ENCODE results near the gene CDIP1. TPM values are rescaled to one million over a fixed set of nuclear protein-coding genes. Genes with fewer than 3 reads are reported as not detected.
A peak's percentile ranks its signal among the peaks of the same experiment; 100 is the strongest.

CDIP1 gene
- total RNA-seq, 1 donor from 2014 or later = 64.7 TPM

- Histone ChIP-seq H3K27me3 (ENCODE audit: insufficient read depth, low read length) (no peaks in the 10 kb centered on the region), H3K9ac (ENCODE audit: low read length) (no peak overlapping the region), H3K27ac (ENCODE audit: low read depth, low read length) (peak overlapping the region; percentile 73), H4K20me1 (ENCODE audit: insufficient read depth, low read length) (peaks cover 34% of the 10 kb centered on the region), H3K9me3 (ENCODE audit: insufficient read depth, low read depth, low read length) (no peaks in the 10 kb centered on the region), H3K79me2 (ENCODE audit: insufficient read depth, low read length) (peaks cover 54% of the 10 kb centered on the region), H3K36me3 (ENCODE audit: insufficient read depth, low read length) (peaks cover 9% of the 10 kb centered on the region), H2AFZ (ENCODE audit: low read depth, low read length) (no peak overlapping the region), H3K4me2 (ENCODE audit: low read length) (no peak overlapping the region), H3K4me3 (ENCODE audit: insufficient read depth, low read depth, low read length) (no peak overlapping the region), H3K4me1 (ENCODE audit: insufficient read depth, low read length) (peaks cover 39% of the 10 kb centered on the region)
- Mint-ChIP-seq H3K4me1 (ENCODE audit: low read depth, unreplicated experiment) (peaks cover 45% of the 10 kb centered on the region), H3K36me3 (ENCODE audit: low read depth, unreplicated experiment) (peaks cover 9% of the 10 kb centered on the region), H3K27ac (ENCODE audit: unreplicated experiment) (peak overlapping the region; percentile 85), H3K4me3 (ENCODE audit: unreplicated experiment) (no peak overlapping the region), H3K27me3 (ENCODE audit: low read depth, unreplicated experiment) (no peaks in the 10 kb centered on the region), H3K9me3 (ENCODE audit: unreplicated experiment) (no peaks in the 10 kb centered on the region)
- DNase-seq (ENCODE audit: low read depth) (peak; percentile 54), FAIRE-seq (no peak)
- TF ChIP-seq EZH2 (IDR thresholded peaks at IDR 0.05; ENCODE audit: insufficient read depth, low read length) = no peak
- TF ChIP-seq, protein P1, sequence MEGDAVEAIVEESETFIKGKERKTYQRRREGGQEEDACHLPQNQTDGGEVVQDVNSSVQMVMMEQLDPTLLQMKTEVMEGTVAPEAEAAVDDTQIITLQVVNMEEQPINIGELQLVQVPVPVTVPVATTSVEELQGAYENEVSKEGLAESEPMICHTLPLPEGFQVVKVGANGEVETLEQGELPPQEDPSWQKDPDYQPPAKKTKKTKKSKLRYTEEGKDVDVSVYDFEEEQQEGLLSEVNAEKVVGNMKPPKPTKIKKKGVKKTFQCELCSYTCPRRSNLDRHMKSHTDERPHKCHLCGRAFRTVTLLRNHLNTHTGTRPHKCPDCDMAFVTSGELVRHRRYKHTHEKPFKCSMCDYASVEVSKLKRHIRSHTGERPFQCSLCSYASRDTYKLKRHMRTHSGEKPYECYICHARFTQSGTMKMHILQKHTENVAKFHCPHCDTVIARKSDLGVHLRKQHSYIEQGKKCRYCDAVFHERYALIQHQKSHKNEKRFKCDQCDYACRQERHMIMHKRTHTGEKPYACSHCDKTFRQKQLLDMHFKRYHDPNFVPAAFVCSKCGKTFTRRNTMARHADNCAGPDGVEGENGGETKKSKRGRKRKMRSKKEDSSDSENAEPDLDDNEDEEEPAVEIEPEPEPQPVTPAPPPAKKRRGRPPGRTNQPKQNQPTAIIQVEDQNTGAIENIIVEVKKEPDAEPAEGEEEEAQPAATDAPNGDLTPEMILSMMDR (IDR thresholded peaks at IDR 0.05; ENCODE audit: insufficient read depth, low read depth, low read length) = no peak
Measured at GRCh38 chr16:4496305-4496704, 42.3 kb downstream of the CDIP1 start.

DNA sequence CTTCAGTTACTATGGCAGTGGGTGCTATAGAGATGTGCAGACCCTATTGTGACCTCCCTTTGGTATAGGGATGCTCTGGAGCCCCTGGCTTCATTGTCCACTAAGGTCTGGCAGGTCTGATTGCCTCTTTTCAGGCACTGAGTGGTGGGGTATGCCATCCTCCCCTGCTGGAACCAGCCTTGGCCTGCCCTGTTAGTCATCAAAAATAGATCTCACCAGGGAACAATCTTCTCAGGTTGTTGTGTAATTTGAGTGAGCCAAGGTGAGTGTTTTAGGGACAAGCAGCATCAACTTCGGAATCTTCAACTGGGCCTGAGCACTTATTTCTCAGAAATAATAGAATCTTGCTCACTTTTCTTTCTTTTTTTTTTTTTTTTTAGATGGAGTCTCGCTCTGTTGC is 42.8 kb downstream of the CDIP1 start:
- Histone ChIP-seq H3K4me1 (ENCODE audit: insufficient read depth, low read length) (peaks cover 33% of the 10 kb centered on the region), H3K4me3 (ENCODE audit: insufficient read depth, low read depth, low read length) (no peak overlapping the region), H3K36me3 (ENCODE audit: insufficient read depth, low read length) (peaks cover 9% of the 10 kb centered on the region), H3K4me2 (ENCODE audit: low read length) (peak overlapping the region; percentile 52), H2AFZ (ENCODE audit: low read depth, low read length) (no peak overlapping the region), H3K27ac (ENCODE audit: low read depth, low read length) (peak overlapping the region; percentile 73), H3K27me3 (ENCODE audit: insufficient read depth, low read length) (no peaks in the 10 kb centered on the region), H4K20me1 (ENCODE audit: insufficient read depth, low read length) (peaks cover 35% of the 10 kb centered on the region), H3K9ac (ENCODE audit: low read length) (peak overlapping the region; percentile 12), H3K79me2 (ENCODE audit: insufficient read depth, low read length) (peaks cover 56% of the 10 kb centered on the region), H3K9me3 (ENCODE audit: insufficient read depth, low read depth, low read length) (no peaks in the 10 kb centered on the region)
- DNase-seq (ENCODE audit: low read depth) (no peak), FAIRE-seq (no peak)
- Mint-ChIP-seq H3K4me1 (ENCODE audit: low read depth, unreplicated experiment) (peaks cover 40% of the 10 kb centered on the region), H3K9me3 (ENCODE audit: unreplicated experiment) (no peaks in the 10 kb centered on the region), H3K27ac (ENCODE audit: unreplicated experiment) (peak overlapping the region; percentile 85), H3K4me3 (ENCODE audit: unreplicated experiment) (peak overlapping the region; percentile 54), H3K36me3 (ENCODE audit: low read depth, unreplicated experiment) (peaks cover 9% of the 10 kb centered on the region), H3K27me3 (ENCODE audit: low read depth, unreplicated experiment) (no peaks in the 10 kb centered on the region)
- TF ChIP-seq, protein P1 (IDR thresholded peaks at IDR 0.05; ENCODE audit: insufficient read depth, low read depth, low read length) = no peak
- TF ChIP-seq EZH2 (IDR thresholded peaks at IDR 0.05; ENCODE audit: insufficient read depth, low read length) = no peak

- Histone ChIP-seq H2AFZ (ENCODE audit: low read depth, low read length) (no peak overlapping the region), H3K9ac (ENCODE audit: low read length) (peak overlapping the region; percentile 13), H4K20me1 (ENCODE audit: insufficient read depth, low read length) (peaks cover 29% of the 10 kb centered on the region), H3K4me1 (ENCODE audit: insufficient read depth, low read length) (peaks cover 25% of the 10 kb centered on the region), H3K4me2 (ENCODE audit: low read length) (peak overlapping the region; percentile 52), H3K27ac (ENCODE audit: low read depth, low read length) (peak overlapping the region; percentile 73), H3K9me3 (ENCODE audit: insufficient read depth, low read depth, low read length) (no peaks in the 10 kb centered on the region), H3K4me3 (ENCODE audit: insufficient read depth, low read depth, low read length) (no peak overlapping the region), H3K27me3 (ENCODE audit: insufficient read depth, low read length) (no peaks in the 10 kb centered on the region), H3K36me3 (ENCODE audit: insufficient read depth, low read length) (peaks cover 9% of the 10 kb centered on the region), H3K79me2 (ENCODE audit: insufficient read depth, low read length) (peaks cover 62% of the 10 kb centered on the region)
- Mint-ChIP-seq H3K4me1 (ENCODE audit: low read depth, unreplicated experiment) (peaks cover 35% of the 10 kb centered on the region), H3K9me3 (ENCODE audit: unreplicated experiment) (peaks cover under 1% of the 10 kb centered on the region), H3K4me3 (ENCODE audit: unreplicated experiment) (peak overlapping the region; percentile 12), H3K36me3 (ENCODE audit: low read depth, unreplicated experiment) (peaks cover 9% of the 10 kb centered on the region), H3K27ac (ENCODE audit: unreplicated experiment) (peak overlapping the region; percentile 85), H3K27me3 (ENCODE audit: low read depth, unreplicated experiment) (no peaks in the 10 kb centered on the region)
- peak; percentile 84 for DNase-seq (ENCODE audit: low read depth)
- no peak for TF ChIP-seq EZH2 (IDR thresholded peaks at IDR 0.05; ENCODE audit: insufficient read depth, low read length)
- FAIRE-seq = peak; percentile 86
Measured at GRCh38 chr16:4494746-4495490, 43.7 kb downstream of the CDIP1 start.
